ENCODE measurements around the gene EFCAB6.

GRCh38 chr22:43491177-43491576 lies 320.9 kb downstream of the EFCAB6 start:
- TF ChIP-seq POLR2A (IDR thresholded peaks at IDR 0.05; ENCODE audit: low read depth, low read length), result no peak
- no peak for TF ChIP-seq POLR2AphosphoS5 (IDR thresholded peaks at IDR 0.05; ENCODE audit: low read depth, low read length)
- no peak for TF ChIP-seq TAF1 (IDR thresholded peaks at IDR 0.05; ENCODE audit: borderline replicate concordance, low read depth, low read length)
